ENCODE data around the gene APOBEC3H.
A peak's percentile ranks its signal among the peaks of the same experiment; 100 is the strongest.

APOBEC3H gene

GRCh38 chr22:39148727-39149535, 51.9 kb downstream of the APOBEC3H start:
- peaks cover 53% of the 10 kb centered on the region for H3K4me1 ChIP-seq (ENCODE audit: control insufficient read depth, low read length)
- H3K9me3 ChIP-seq (ENCODE audit: control insufficient read depth, insufficient read depth, low read length), result no peaks in the 10 kb centered on the region
- H3K4me2 ChIP-seq (ENCODE audit: low read length), result peak overlapping the region; percentile 50
- no peak overlapping the region for H3K27ac ChIP-seq (ENCODE audit: low read depth, low read length)
- no peaks in the 10 kb centered on the region for H3K9me2 ChIP-seq (replicated peaks; ENCODE audit: control insufficient read depth, low read length)
- H4K20me1 ChIP-seq (ENCODE audit: control insufficient read depth, insufficient read depth, low read depth, low read length), result no peaks in the 10 kb centered on the region
- no peaks in the 10 kb centered on the region for H3K79me2 ChIP-seq (ENCODE audit: control insufficient read depth, low read length)
- H3K27me3 ChIP-seq (ENCODE audit: control insufficient read depth, low read length), result peaks cover 26% of the 10 kb centered on the region
- H3F3A ChIP-seq (ENCODE audit: control insufficient read depth, insufficient read depth), result 0 out of 2 replicates have a peak, but pooled peaks cover 10% of the 10 kb centered on the region
- H3K36me3 ChIP-seq (ENCODE audit: control insufficient read depth, low read length), result no peaks in the 10 kb centered on the region
- TF ChIP-seq, protein P1, sequence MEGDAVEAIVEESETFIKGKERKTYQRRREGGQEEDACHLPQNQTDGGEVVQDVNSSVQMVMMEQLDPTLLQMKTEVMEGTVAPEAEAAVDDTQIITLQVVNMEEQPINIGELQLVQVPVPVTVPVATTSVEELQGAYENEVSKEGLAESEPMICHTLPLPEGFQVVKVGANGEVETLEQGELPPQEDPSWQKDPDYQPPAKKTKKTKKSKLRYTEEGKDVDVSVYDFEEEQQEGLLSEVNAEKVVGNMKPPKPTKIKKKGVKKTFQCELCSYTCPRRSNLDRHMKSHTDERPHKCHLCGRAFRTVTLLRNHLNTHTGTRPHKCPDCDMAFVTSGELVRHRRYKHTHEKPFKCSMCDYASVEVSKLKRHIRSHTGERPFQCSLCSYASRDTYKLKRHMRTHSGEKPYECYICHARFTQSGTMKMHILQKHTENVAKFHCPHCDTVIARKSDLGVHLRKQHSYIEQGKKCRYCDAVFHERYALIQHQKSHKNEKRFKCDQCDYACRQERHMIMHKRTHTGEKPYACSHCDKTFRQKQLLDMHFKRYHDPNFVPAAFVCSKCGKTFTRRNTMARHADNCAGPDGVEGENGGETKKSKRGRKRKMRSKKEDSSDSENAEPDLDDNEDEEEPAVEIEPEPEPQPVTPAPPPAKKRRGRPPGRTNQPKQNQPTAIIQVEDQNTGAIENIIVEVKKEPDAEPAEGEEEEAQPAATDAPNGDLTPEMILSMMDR (IDR thresholded peaks at IDR 0.05; ENCODE audit: low read depth, low read length, poor library complexity, severe bottlenecking), result no peak
- TF ChIP-seq EZH2phosphoT487 (IDR thresholded peaks at IDR 0.05; ENCODE audit: borderline replicate concordance, low read length), result no peak
- peak overlapping the region; percentile 16; the same call in 1 of the 2 replicates for H3K4me3 ChIP-seq (ENCODE audit: low read length)

DNA sequence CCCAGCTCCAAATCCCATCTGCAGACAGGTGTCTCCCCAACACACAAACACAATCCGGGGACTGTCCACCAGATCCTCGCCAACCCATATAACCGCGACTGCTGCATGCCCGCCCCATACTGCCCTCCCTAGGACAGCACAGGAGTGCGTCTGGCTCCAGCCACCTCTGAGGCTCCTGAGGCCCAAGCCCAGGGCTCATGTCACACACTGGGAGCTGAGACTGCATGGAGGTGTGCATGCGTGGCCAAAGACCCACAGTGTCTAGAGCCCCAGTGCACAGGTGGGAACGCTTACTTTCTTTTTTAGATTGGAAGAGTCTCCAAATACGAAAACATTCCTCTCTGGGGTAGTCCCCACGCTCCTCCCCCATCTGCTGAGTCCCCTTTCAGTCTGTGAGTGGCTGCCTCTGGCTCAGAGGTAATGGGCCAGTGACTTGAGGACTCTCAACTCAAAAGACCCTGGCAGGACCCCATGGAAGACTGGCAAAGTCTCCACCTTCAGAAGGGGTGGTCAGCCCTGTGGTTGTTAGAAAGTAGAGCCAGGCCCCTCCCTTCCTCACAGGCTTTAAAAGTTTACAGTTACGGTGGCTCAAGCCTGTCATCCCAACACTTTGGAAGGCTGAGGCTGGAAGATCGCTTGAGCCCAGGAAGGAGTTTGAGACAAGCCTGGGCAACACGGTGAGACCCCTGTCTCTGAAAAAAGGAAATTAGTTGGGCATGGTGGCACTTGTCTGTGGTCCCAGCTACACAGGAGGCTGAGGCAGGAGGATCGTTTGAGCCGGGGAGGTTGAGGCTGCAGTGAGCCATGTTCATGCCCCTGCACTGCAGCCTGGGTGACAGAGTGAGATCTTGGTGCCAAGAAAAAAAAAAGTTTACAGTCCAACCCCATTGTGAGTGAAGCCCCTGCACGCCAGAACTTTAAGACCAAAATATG, 53.1 kb downstream of the APOBEC3H start:
- Histone ChIP-seq H3K27me3 (ENCODE audit: control insufficient read depth, low read length) (peaks cover 20% of the 10 kb centered on the region), H3K27ac (ENCODE audit: low read depth, low read length) (no peak overlapping the region), H3K9me2 (replicated peaks; ENCODE audit: control insufficient read depth, low read length) (no peaks in the 10 kb centered on the region), H4K20me1 (ENCODE audit: control insufficient read depth, insufficient read depth, low read depth, low read length) (no peaks in the 10 kb centered on the region), H3K4me1 (ENCODE audit: control insufficient read depth, low read length) (peaks cover 41% of the 10 kb centered on the region), H3K36me3 (ENCODE audit: control insufficient read depth, low read length) (no peaks in the 10 kb centered on the region), H3F3A (ENCODE audit: control insufficient read depth, insufficient read depth) (0 out of 2 replicates have a peak, but pooled peaks cover 12% of the 10 kb centered on the region), H3K79me2 (ENCODE audit: control insufficient read depth, low read length) (no peaks in the 10 kb centered on the region), H3K4me3 (ENCODE audit: low read length) (no peak overlapping the region), H3K9me3 (ENCODE audit: control insufficient read depth, insufficient read depth, low read length) (no peaks in the 10 kb centered on the region), H3K4me2 (ENCODE audit: low read length) (no peak overlapping the region)
- TF ChIP-seq, protein P1 (IDR thresholded peaks at IDR 0.05; ENCODE audit: low read depth, low read length, poor library complexity, severe bottlenecking), result peak; percentile 9
- TF ChIP-seq EZH2phosphoT487 (IDR thresholded peaks at IDR 0.05; ENCODE audit: borderline replicate concordance, low read length), result no peak

DNA sequence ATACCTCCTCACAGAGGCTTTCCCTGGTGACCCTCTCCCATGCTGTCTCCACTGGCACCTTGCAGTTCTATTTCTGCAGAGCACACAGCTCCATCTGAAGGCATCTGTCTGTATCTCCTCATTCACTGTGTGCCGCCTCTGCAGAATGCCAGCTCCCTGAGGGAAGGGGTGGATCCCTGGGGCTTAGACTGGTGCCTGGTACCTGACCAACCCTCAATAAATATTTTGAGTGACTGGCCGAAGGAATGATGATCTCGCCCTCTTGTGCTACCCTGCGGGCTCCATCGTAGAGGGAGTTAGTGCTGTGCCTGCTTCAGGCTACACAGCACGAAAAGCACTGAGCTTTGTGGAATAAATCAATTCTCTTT, 53.8 kb downstream of the APOBEC3H start:
- Histone ChIP-seq H3F3A (ENCODE audit: control insufficient read depth, insufficient read depth) (0 out of 2 replicates have a peak, but pooled peaks cover 12% of the 10 kb centered on the region), H3K4me1 (ENCODE audit: control insufficient read depth, low read length) (peaks cover 39% of the 10 kb centered on the region), H3K9me3 (ENCODE audit: control insufficient read depth, insufficient read depth, low read length) (no peaks in the 10 kb centered on the region), H3K9me2 (replicated peaks; ENCODE audit: control insufficient read depth, low read length) (no peaks in the 10 kb centered on the region), H3K36me3 (ENCODE audit: control insufficient read depth, low read length) (no peaks in the 10 kb centered on the region), H3K79me2 (ENCODE audit: control insufficient read depth, low read length) (no peaks in the 10 kb centered on the region), H4K20me1 (ENCODE audit: control insufficient read depth, insufficient read depth, low read depth, low read length) (no peaks in the 10 kb centered on the region), H3K4me2 (ENCODE audit: low read length) (no peak overlapping the region), H3K27me3 (ENCODE audit: control insufficient read depth, low read length) (peaks cover 22% of the 10 kb centered on the region), H3K4me3 (ENCODE audit: low read length) (no peak overlapping the region), H3K27ac (ENCODE audit: low read depth, low read length) (no peak overlapping the region)
- no peak for TF ChIP-seq EZH2phosphoT487 (IDR thresholded peaks at IDR 0.05; ENCODE audit: borderline replicate concordance, low read length)
- TF ChIP-seq, protein P1 (IDR thresholded peaks at IDR 0.05; ENCODE audit: low read depth, low read length, poor library complexity, severe bottlenecking), result no peak
